ENCODE results near the gene COL6A3. TPM values are rescaled to one million over a fixed set of nuclear protein-coding genes. Genes with fewer than 3 reads are reported as not detected.

Gene COL6A3
- total and polyA plus RNA-seq, 3 experiments from 2014 or later: 0.56 to 9.5 (median 7.0) TPM

- no peaks in the 10 kb centered on the region for H3K4me1 ChIP-seq (ENCODE audit: insufficient read depth, low read length)
- no peaks in the 10 kb centered on the region for H3K9me3 ChIP-seq (ENCODE audit: low read length)
- Mint-ChIP-seq H3K27me3 (peaks cover 0 to 2% of the 10 kb centered on the region in 2 donors), H3K4me1 (no peaks in the 10 kb centered on the region), H3K36me3 (peaks cover 0 to 4% (median 0%) of the 10 kb centered on the region in 3 donors), H3K27ac (no peak overlapping the region), H3K4me3 (no peak overlapping the region), H3K9me3 (no peaks in the 10 kb centered on the region)
- DNase-seq: no peak
- no peak overlapping the region for H3K27ac ChIP-seq (ENCODE audit: low read depth, low read length)
- no peaks in the 10 kb centered on the region for H3K36me3 ChIP-seq (ENCODE audit: insufficient read depth, low read length)
- POLR2A ChIA-PET: no interaction called here
- CTCF ChIA-PET: no interaction called here
- H3K27me3 ChIP-seq (ENCODE audit: insufficient read depth, low read length, poor library complexity, severe bottlenecking): no peaks in the 10 kb centered on the region
- no peak overlapping the region for H3K4me3 ChIP-seq (ENCODE audit: low read length)
These were observed 69.0 kb downstream of the COL6A3 start for GRCh38 chr2:237344942-237345341.

- Mint-ChIP-seq H3K4me3 (no peak overlapping the region), H3K4me1 (no peaks in the 10 kb centered on the region), H3K9me3 (no peaks in the 10 kb centered on the region), H3K27ac (no peak overlapping the region), H3K27me3 (peaks cover 0 to 3% of the 10 kb centered on the region in 2 donors), H3K36me3 (peaks cover 0 to 4% (median 0%) of the 10 kb centered on the region in 3 donors)
- ChIA-PET CTCF (interaction anchor here (0.9 kb wide), 1 partner anchor 11 kb away, joined by 3 read pairs; no protein-coding TSS in a partner anchor), POLR2A (no interaction called here)
- H3K27ac ChIP-seq (ENCODE audit: low read depth, low read length): no peak overlapping the region
- H3K36me3 ChIP-seq (ENCODE audit: insufficient read depth, low read length): no peaks in the 10 kb centered on the region
- no peak overlapping the region for H3K4me3 ChIP-seq (ENCODE audit: low read length)
- no peaks in the 10 kb centered on the region for H3K27me3 ChIP-seq (ENCODE audit: insufficient read depth, low read length, poor library complexity, severe bottlenecking)
- no peaks in the 10 kb centered on the region for H3K9me3 ChIP-seq (ENCODE audit: low read length)
- DNase-seq: no peak
- no peaks in the 10 kb centered on the region for H3K4me1 ChIP-seq (ENCODE audit: insufficient read depth, low read length)
These were observed 70.0 kb downstream of the COL6A3 start for GRCh38 chr2:237343993-237344392.

DNA sequence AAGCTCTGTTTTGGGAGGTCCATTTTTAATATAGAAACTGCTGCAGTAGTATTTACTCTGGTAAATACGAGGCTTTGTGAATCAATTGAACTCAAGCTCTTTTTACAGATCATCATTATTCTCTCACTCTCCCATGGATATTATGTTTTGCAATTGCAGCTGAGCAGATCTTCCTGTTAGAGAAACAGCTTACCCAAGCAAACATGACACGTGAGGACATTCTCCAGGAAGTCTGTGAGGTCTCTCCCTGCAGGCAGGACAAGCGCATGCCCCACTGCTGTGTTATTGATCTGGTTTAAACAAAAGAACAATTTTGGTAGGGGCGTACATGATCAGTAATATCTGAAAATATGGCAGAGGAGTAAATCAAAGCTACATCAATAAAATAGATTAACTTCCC lies 72.1 kb downstream of the COL6A3 start:
- no peaks in the 10 kb centered on the region for H3K9me3 ChIP-seq (ENCODE audit: low read length)
- no peak for DNase-seq
- H3K9me3 Mint-ChIP-seq: no peaks in the 10 kb centered on the region
- no peaks in the 10 kb centered on the region for H3K4me1 Mint-ChIP-seq
- ChIA-PET POLR2A (no interaction called here), CTCF (interaction anchor here (0.8 kb wide), 1 partner anchor 12 kb away, joined by 3 read pairs; no protein-coding TSS in a partner anchor)
- no peaks in the 10 kb centered on the region for H3K27me3 ChIP-seq (ENCODE audit: insufficient read depth, low read length, poor library complexity, severe bottlenecking)
- no peak overlapping the region for H3K27ac ChIP-seq (ENCODE audit: low read depth, low read length)
- H3K36me3 Mint-ChIP-seq: peaks cover 0 to 3% (median 0%) of the 10 kb centered on the region in 3 donors
- H3K27ac Mint-ChIP-seq: no peak overlapping the region
- H3K27me3 Mint-ChIP-seq: peaks cover 0 to 3% of the 10 kb centered on the region in 2 donors
- H3K36me3 ChIP-seq (ENCODE audit: insufficient read depth, low read length): no peaks in the 10 kb centered on the region
- H3K4me1 ChIP-seq (ENCODE audit: insufficient read depth, low read length): no peaks in the 10 kb centered on the region
- no peak overlapping the region for H3K4me3 ChIP-seq (ENCODE audit: low read length)
- H3K4me3 Mint-ChIP-seq: no peak overlapping the region

DNA sequence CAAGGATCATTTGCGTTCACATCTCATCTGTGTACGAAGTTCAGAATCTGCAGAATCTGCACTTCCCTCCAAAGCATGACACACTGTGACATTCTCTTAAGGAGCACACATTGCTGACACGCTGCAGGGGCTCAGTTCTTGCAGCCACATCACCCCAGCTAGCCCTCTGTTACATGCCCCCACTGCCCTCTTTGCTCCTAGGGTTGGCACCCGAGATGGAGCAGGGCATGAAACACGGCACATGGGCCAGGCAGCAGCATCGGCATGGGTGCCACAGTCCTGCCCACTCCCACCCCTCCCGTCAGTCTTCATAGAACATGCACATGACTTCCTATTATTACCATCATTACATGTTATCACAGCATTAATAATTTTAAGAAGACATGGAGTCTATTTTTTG lies 76.4 kb downstream of the COL6A3 start:
- Histone ChIP-seq H3K9me3 (ENCODE audit: low read length) (no peaks in the 10 kb centered on the region), H3K36me3 (ENCODE audit: insufficient read depth, low read length) (no peaks in the 10 kb centered on the region), H3K27me3 (ENCODE audit: insufficient read depth, low read length, poor library complexity, severe bottlenecking) (no peaks in the 10 kb centered on the region), H3K27ac (ENCODE audit: low read depth, low read length) (no peak overlapping the region), H3K4me3 (ENCODE audit: low read length) (no peak overlapping the region), H3K4me1 (ENCODE audit: insufficient read depth, low read length) (no peaks in the 10 kb centered on the region)
- no peaks in the 10 kb centered on the region for H3K9me3 Mint-ChIP-seq
- H3K4me3 Mint-ChIP-seq: no peak overlapping the region
- peaks cover 0 to 3% of the 10 kb centered on the region in 2 donors for H3K27me3 Mint-ChIP-seq
- POLR2A ChIA-PET: no interaction called here
- no peak for DNase-seq
- H3K36me3 Mint-ChIP-seq: peaks cover 0 to 3% (median 0%) of the 10 kb centered on the region in 3 donors
- H3K4me1 Mint-ChIP-seq: no peaks in the 10 kb centered on the region
- no peak overlapping the region for H3K27ac Mint-ChIP-seq
- CTCF ChIA-PET: no interaction called here

DNA sequence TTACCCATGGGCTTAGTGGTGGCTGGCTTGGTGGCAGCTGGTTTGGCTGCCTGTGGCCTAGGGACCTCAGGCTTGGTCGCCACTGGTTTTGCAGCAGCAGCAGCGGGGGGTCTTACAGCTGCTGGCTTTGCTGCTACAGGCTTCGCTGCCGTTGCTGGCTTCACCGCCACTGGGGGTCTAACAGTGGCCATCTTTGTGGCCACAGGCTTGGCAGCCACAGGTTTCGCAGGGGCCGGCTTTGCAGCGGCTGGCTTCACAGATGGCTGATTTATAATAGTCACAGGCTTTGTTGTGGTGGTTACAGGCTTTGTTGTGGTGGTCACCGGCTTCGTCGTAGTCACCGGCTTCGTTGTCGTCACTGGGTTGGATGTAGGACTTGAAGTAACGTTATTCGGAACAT lies 77.8 kb downstream of the COL6A3 start:
- CTCF ChIA-PET: interaction anchor here (1.0 kb wide), 1 partner anchor 139 kb away, joined by 3 read pairs; no protein-coding TSS in a partner anchor

DNA sequence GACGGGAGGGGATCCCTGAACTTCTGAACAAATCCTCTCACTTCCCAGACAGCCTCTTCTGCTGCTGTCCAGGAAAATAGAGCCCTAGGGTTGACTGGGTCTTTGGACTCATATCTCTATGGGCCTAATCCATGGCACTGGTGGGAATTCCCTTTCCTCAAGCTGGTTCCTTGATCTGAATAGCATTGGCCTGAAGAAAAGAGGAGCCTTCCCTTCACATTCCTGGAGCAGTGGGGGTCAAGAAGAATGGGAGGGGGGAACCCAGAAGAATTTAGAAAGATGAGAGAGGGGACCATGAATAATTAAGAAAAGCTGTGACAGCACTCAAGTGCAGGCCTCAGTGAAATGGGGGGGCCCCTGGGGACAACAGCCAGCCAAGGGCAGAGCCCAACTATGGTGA lies 80.2 kb downstream of the COL6A3 start:
- Histone ChIP-seq H3K27ac (ENCODE audit: low read depth, low read length) (no peak overlapping the region), H3K27me3 (ENCODE audit: insufficient read depth, low read length, poor library complexity, severe bottlenecking) (no peaks in the 10 kb centered on the region), H3K9me3 (ENCODE audit: low read length) (no peaks in the 10 kb centered on the region), H3K4me3 (ENCODE audit: low read length) (no peak overlapping the region), H3K4me1 (ENCODE audit: insufficient read depth, low read length) (no peaks in the 10 kb centered on the region), H3K36me3 (ENCODE audit: insufficient read depth, low read length) (no peaks in the 10 kb centered on the region)
- H3K9me3 Mint-ChIP-seq: no peaks in the 10 kb centered on the region
- H3K36me3 Mint-ChIP-seq: no peaks in the 10 kb centered on the region
- no peaks in the 10 kb centered on the region for H3K4me1 Mint-ChIP-seq
- POLR2A ChIA-PET: no interaction called here
- CTCF ChIA-PET: interaction anchor here (1.0 kb wide), 1 partner anchor 11 kb away, joined by 3 read pairs; no protein-coding TSS in a partner anchor
- no peaks in the 10 kb centered on the region for H3K27me3 Mint-ChIP-seq
- DNase-seq: no peak
- no peak overlapping the region for H3K27ac Mint-ChIP-seq
- no peak overlapping the region for H3K4me3 Mint-ChIP-seq

More for the DNA sequence above, 77.8 kb downstream of the COL6A3 start:
- Histone ChIP-seq H3K36me3 (ENCODE audit: insufficient read depth, low read length) (no peaks in the 10 kb centered on the region), H3K4me1 (ENCODE audit: insufficient read depth, low read length) (no peaks in the 10 kb centered on the region), H3K27me3 (ENCODE audit: insufficient read depth, low read length, poor library complexity, severe bottlenecking) (no peaks in the 10 kb centered on the region), H3K9me3 (ENCODE audit: low read length) (no peaks in the 10 kb centered on the region), H3K4me3 (ENCODE audit: low read length) (no peak overlapping the region), H3K27ac (ENCODE audit: low read depth, low read length) (no peak overlapping the region)
- POLR2A ChIA-PET: no interaction called here
- peaks cover 0 to 3% of the 10 kb centered on the region in 2 donors for H3K27me3 Mint-ChIP-seq
- no peaks in the 10 kb centered on the region for H3K4me1 Mint-ChIP-seq
- H3K4me3 Mint-ChIP-seq: no peak overlapping the region
- no peak overlapping the region for H3K27ac Mint-ChIP-seq
- no peaks in the 10 kb centered on the region for H3K9me3 Mint-ChIP-seq
- DNase-seq: no peak
- peaks cover 0 to 3% (median 0%) of the 10 kb centered on the region in 3 donors for H3K36me3 Mint-ChIP-seq

DNA sequence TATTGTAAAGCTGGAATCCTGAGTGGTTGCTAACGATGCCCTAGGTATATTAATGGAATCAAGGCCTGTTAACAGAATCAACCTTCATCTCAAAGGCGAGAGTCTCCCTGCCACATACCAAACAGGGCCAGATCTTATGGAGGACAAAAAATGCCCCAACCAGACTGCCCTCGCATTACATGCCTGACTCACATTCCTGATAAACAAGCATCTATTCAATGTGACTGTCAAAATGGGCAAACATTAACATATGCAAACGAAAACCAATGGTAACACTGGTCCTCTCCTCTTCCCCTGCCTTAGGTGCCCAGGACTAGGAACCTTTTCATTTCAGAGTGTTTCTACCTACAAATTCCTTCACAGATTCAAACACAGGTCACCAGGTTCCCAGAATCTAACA lies 83.4 kb downstream of the COL6A3 start:
- Mint-ChIP-seq H3K4me1 (no peaks in the 10 kb centered on the region), H3K27me3 (no peaks in the 10 kb centered on the region), H3K27ac (no peak overlapping the region), H3K4me3 (no peak overlapping the region), H3K36me3 (no peaks in the 10 kb centered on the region), H3K9me3 (no peaks in the 10 kb centered on the region)
- CTCF ChIA-PET: no interaction called here
- Histone ChIP-seq H3K27ac (ENCODE audit: low read depth, low read length) (no peak overlapping the region), H3K4me1 (ENCODE audit: insufficient read depth, low read length) (no peaks in the 10 kb centered on the region), H3K9me3 (ENCODE audit: low read length) (no peaks in the 10 kb centered on the region), H3K36me3 (ENCODE audit: insufficient read depth, low read length) (no peaks in the 10 kb centered on the region), H3K27me3 (ENCODE audit: insufficient read depth, low read length, poor library complexity, severe bottlenecking) (no peaks in the 10 kb centered on the region), H3K4me3 (ENCODE audit: low read length) (no peak overlapping the region)
- DNase-seq: no peak
- POLR2A ChIA-PET: no interaction called here

DNA sequence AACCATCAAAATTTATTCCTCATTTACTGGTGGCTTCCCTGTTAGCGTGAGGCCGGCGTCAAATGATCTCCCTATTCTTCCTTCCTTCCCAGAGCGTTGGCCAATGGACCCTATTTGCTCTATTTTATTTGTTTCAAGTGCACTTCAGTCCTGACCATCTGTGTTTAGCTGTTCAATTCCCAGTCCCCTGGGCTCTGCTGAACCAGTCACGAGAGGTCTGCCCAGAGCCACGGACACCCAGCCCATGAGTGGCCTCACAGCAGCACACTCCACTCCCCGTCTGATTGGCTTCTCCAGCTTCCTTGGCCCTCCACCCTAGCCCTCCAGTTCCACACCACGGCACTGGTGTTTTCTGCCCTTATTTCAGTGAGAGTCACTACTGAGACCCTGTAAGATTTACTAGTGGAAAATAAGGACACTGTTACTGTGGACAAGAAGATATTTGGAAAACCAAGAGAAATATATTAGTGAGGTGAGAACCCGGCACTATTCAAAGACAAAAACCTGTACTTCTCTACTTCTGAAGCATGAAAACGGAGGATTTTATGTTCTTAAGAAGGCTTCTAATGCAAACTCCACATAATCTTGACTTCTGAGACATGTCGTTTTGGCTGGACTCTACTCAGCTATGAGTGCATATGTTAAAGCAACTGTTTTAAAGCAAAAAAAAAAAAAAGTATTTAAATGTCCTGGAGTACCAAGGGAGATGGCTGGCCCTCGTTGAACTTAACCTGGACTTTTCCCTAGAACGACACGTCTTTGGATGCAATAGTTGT lies 86.6 kb downstream of the COL6A3 start:
- no peaks in the 10 kb centered on the region for H3K27me3 ChIP-seq (ENCODE audit: insufficient read depth, low read length, poor library complexity, severe bottlenecking)
- ChIA-PET POLR2A (no interaction called here), CTCF (no interaction called here)
- Mint-ChIP-seq H3K27ac (no peak overlapping the region), H3K36me3 (no peaks in the 10 kb centered on the region), H3K9me3 (no peaks in the 10 kb centered on the region), H3K4me3 (no peak overlapping the region), H3K4me1 (no peaks in the 10 kb centered on the region), H3K27me3 (no peaks in the 10 kb centered on the region)
- DNase-seq: no peak
- no peaks in the 10 kb centered on the region for H3K9me3 ChIP-seq (ENCODE audit: low read length)
- H3K4me3 ChIP-seq (ENCODE audit: low read length): no peak overlapping the region
- H3K27ac ChIP-seq (ENCODE audit: low read depth, low read length): no peak overlapping the region
- H3K4me1 ChIP-seq (ENCODE audit: insufficient read depth, low read length): no peaks in the 10 kb centered on the region
- no peaks in the 10 kb centered on the region for H3K36me3 ChIP-seq (ENCODE audit: insufficient read depth, low read length)
